Left ventricle myocardium inferior (tissue), 1 donor: ENCODE data around the gene TMEM171. TPM values are rescaled to one million over a fixed set of nuclear protein-coding genes. Genes with fewer than 3 reads are reported as not detected.

Experiments used
- DNase-seq: peaks from one replicate; pipeline ENCODE4 v3.0.0-alpha.2; 2020
- H3K27ac ChIP-seq: fragments of 200-600 bp; replicated peaks from 2 replicates; pipeline ENCODE4 v1.8.0; 2021
- H3K27me3 ChIP-seq: fragments of 200-600 bp; 2 replicates; pipeline ENCODE4 v1.8.0; 2021; ENCODE audit warnings: low read depth
- H3K36me3 ChIP-seq: fragments of 200-600 bp; 2 replicates; pipeline ENCODE4 v1.8.0; 2021
- H3K4me1 ChIP-seq: fragments of 200-600 bp; 2 replicates; pipeline ENCODE4 v1.8.0; 2021
- H3K4me3 ChIP-seq: fragments of 200-600 bp; 2 replicates; pipeline ENCODE4 v1.8.0; 2021; ENCODE audit warnings: mild to moderate bottlenecking, moderate library complexity
- H3K9me3 ChIP-seq: fragments of 200-600 bp; replicated peaks from 2 replicates; pipeline ENCODE4 v1.8.0; 2021
- intact Hi-C: fragments of 100-400 bp; cut with micrococcal nuclease; formaldehyde crosslinking; loops from one replicate; pipeline ENCODE4 v1.11.0; 2022
- total RNA-seq: library from RNA; stranded (reverse); fragmentation: NEBNext Ultra II Directional; extraction: Animal tissue kit (Norgen Biotek cat#: 25700); gene quantifications from one replicate; pipeline ENCODE4 v1.2.1, GENCODE V29; 2021
- TF ChIP-seq, protein P1 (sequence below): fragments of 200-600 bp; IDR thresholded peaks from 2 replicates; pipeline ENCODE4 v1.8.0; 2021; ENCODE audit warnings: antibody characterized with exemption, mild to moderate bottlenecking, borderline replicate concordance
- donor health status: DM: no; HTN: yes; CAD: no; lungs with severe emphysema.

Gene TMEM171
- total RNA-seq, 1 donor from 2014 or later: not detected

DNA sequence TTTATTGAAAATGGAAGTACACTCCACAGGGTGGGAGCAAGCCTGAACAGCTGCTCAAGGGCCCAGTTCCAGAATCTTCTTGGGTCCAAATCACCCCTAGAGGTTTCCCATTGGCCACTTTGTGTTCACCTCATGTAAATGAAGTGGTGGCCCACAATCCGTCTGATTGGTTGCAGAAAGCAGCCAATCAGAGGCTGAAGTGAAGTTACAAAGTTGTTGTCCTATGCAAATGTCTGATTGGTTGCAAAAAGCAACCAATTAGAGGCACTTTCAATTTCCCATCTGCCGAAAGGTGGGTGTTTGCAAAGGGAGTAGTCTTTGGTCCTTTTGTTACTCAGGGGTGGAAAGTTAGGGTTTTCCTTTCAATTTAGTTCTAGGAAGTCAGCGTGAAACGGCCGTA is 8.8 kb downstream of the TMEM171 start:
- no peak for DNase-seq
- TF ChIP-seq, protein P1, sequence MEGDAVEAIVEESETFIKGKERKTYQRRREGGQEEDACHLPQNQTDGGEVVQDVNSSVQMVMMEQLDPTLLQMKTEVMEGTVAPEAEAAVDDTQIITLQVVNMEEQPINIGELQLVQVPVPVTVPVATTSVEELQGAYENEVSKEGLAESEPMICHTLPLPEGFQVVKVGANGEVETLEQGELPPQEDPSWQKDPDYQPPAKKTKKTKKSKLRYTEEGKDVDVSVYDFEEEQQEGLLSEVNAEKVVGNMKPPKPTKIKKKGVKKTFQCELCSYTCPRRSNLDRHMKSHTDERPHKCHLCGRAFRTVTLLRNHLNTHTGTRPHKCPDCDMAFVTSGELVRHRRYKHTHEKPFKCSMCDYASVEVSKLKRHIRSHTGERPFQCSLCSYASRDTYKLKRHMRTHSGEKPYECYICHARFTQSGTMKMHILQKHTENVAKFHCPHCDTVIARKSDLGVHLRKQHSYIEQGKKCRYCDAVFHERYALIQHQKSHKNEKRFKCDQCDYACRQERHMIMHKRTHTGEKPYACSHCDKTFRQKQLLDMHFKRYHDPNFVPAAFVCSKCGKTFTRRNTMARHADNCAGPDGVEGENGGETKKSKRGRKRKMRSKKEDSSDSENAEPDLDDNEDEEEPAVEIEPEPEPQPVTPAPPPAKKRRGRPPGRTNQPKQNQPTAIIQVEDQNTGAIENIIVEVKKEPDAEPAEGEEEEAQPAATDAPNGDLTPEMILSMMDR: no peak
- no peaks in the 10 kb centered on the region for H3K4me1 ChIP-seq
- H3K27ac ChIP-seq: no peak overlapping the region
- no peaks in the 10 kb centered on the region for H3K36me3 ChIP-seq
- peaks cover 25% of the 10 kb centered on the region for H3K27me3 ChIP-seq
- intact Hi-C loops: no loop called here
- H3K9me3 ChIP-seq: no peaks in the 10 kb centered on the region
- no peak overlapping the region for H3K4me3 ChIP-seq

DNA sequence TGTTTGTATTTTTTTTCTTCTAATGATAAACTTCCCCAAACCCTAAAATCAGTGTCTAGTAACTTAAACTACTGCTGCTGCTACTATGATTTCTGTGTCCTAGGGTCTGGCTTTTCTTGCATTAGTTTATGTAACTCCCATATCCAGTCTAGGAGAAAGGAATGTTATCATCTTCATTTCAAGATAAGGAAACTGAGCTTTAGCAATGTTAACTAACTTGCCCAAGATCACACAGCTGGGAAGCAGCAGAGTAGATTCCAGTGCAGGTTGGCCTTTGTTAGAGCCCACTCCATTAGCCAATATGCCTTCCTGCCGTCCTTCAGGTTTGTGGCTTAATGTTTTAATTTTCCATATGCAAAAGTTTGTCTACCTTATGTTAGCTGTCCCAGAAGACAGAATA is 10.4 kb downstream of the TMEM171 start:
- H3K27me3 ChIP-seq: peaks cover 25% of the 10 kb centered on the region
- no peak overlapping the region for H3K4me3 ChIP-seq
- intact Hi-C loops: no loop called here
- H3K27ac ChIP-seq: no peak overlapping the region
- TF ChIP-seq, protein P1: no peak
- no peaks in the 10 kb centered on the region for H3K9me3 ChIP-seq
- no peak for DNase-seq
- no peaks in the 10 kb centered on the region for H3K36me3 ChIP-seq
- H3K4me1 ChIP-seq: no peaks in the 10 kb centered on the region

DNA sequence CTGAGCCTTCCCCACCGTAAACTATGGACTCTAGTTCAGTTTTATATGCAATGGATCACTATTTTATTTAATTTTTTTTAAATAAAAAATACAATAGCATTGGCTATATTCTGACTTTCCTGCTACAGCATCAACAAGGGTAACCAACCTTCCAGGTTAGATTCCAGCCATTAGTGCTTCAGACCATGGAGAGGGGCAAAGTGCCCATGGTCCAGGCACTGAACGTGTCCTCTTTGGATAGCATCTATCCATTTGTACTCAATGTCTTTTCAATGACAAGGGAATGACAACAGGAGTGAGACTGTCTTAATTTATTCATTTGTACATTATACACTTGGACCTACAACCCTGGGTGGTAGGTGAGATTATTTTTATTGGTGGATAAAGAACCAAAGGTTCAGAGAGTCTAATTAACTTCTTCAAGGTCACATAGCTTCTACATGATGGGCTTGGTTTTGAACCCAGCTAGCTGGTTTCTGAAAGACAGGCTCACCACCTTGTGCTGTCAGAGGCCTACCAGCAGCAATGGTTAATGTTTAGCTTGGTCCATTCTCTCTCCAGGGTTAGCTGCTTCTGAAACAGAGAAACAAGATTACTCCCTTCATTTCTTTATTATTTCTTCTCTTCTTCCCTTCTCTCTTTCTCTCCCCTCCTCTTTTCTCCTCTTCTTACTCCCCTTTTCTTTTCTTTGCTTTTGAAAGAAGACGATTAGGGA is 11.5 kb downstream of the TMEM171 start:
- intact Hi-C loops: no loop called here
- no peak overlapping the region for H3K4me3 ChIP-seq
- DNase-seq: no peak
- TF ChIP-seq, protein P1: no peak
- H3K27ac ChIP-seq: no peak overlapping the region
- H3K36me3 ChIP-seq: no peaks in the 10 kb centered on the region
- peaks cover 36% of the 10 kb centered on the region for H3K27me3 ChIP-seq
- no peaks in the 10 kb centered on the region for H3K4me1 ChIP-seq
- no peaks in the 10 kb centered on the region for H3K9me3 ChIP-seq

DNA sequence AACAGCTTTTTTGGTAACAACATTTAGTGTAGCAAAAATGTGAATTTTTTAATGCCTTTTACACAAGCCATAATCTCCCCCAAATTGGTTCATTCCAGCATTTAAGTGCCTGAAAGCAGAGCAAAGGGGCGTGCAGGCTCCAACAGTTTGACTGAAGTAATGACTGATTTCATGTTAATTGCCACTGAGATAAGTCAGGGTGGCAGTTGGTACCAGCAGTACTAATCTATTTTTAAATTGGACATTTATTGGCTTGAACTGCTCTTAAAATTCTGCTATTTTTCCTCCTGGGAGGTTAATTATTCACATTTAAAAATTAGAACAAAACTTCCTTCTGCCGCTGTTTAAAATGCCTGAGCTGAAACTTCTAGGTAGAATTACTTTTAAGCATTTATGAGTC is 12.4 kb downstream of the TMEM171 start:
- no peaks in the 10 kb centered on the region for H3K4me1 ChIP-seq
- H3K27ac ChIP-seq: no peak overlapping the region
- no peak overlapping the region for H3K4me3 ChIP-seq
- no peaks in the 10 kb centered on the region for H3K9me3 ChIP-seq
- no peaks in the 10 kb centered on the region for H3K36me3 ChIP-seq
- TF ChIP-seq, protein P1: no peak
- no peak for DNase-seq
- intact Hi-C loops: no loop called here
- peaks cover 45% of the 10 kb centered on the region for H3K27me3 ChIP-seq

DNA sequence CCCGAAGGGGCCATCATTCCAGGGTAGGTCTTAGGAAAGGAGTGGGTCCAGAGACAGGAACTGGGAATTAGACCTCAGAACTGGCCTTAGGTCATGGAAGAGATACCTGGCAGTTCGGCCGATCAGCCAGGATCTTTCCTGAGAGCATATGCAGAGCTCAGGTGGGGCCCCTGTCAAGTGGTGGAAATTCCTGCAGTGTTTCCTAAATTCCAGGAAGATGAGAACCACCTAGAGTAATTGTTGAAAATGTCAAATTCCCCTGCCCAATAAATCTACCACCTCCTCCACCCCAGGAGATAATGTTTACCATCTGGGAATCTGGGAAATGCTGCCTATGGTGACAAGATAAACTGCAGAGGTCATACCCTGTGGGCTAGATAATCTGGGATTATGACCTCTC is 14.6 kb downstream of the TMEM171 start:
- no peak for DNase-seq
- TF ChIP-seq, protein P1: no peak
- Histone ChIP-seq H3K36me3 (no peaks in the 10 kb centered on the region), H3K27me3 (peaks cover 45% of the 10 kb centered on the region), H3K9me3 (no peaks in the 10 kb centered on the region), H3K4me1 (no peaks in the 10 kb centered on the region), H3K27ac (no peak overlapping the region), H3K4me3 (no peak overlapping the region)
- intact Hi-C loops: no loop called here
